GM12801 (cell line): ENCODE measurements around the gene CMIP.

ENCODE experiments used
- TF ChIP-seq, protein P1 (sequence below): IDR thresholded peaks from one replicate; pipeline ENCODE4 v1.5.1; 2011; ENCODE audit warnings: control low read depth; ENCODE audit not compliant: insufficient read length; ENCODE audit errors: extremely low read depth

Gene CMIP

GRCh38 chr16:81673432-81673831 lies 228.8 kb downstream of the CMIP start:
- TF ChIP-seq, protein P1, sequence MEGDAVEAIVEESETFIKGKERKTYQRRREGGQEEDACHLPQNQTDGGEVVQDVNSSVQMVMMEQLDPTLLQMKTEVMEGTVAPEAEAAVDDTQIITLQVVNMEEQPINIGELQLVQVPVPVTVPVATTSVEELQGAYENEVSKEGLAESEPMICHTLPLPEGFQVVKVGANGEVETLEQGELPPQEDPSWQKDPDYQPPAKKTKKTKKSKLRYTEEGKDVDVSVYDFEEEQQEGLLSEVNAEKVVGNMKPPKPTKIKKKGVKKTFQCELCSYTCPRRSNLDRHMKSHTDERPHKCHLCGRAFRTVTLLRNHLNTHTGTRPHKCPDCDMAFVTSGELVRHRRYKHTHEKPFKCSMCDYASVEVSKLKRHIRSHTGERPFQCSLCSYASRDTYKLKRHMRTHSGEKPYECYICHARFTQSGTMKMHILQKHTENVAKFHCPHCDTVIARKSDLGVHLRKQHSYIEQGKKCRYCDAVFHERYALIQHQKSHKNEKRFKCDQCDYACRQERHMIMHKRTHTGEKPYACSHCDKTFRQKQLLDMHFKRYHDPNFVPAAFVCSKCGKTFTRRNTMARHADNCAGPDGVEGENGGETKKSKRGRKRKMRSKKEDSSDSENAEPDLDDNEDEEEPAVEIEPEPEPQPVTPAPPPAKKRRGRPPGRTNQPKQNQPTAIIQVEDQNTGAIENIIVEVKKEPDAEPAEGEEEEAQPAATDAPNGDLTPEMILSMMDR, result no peak

- TF ChIP-seq, protein P1, result no peak
Measured at GRCh38 chr16:81675662-81676061, 231.1 kb downstream of the CMIP start.

- TF ChIP-seq, protein P1, result no peak
Measured at GRCh38 chr16:81676066-81676882, 231.7 kb downstream of the CMIP start.

DNA sequence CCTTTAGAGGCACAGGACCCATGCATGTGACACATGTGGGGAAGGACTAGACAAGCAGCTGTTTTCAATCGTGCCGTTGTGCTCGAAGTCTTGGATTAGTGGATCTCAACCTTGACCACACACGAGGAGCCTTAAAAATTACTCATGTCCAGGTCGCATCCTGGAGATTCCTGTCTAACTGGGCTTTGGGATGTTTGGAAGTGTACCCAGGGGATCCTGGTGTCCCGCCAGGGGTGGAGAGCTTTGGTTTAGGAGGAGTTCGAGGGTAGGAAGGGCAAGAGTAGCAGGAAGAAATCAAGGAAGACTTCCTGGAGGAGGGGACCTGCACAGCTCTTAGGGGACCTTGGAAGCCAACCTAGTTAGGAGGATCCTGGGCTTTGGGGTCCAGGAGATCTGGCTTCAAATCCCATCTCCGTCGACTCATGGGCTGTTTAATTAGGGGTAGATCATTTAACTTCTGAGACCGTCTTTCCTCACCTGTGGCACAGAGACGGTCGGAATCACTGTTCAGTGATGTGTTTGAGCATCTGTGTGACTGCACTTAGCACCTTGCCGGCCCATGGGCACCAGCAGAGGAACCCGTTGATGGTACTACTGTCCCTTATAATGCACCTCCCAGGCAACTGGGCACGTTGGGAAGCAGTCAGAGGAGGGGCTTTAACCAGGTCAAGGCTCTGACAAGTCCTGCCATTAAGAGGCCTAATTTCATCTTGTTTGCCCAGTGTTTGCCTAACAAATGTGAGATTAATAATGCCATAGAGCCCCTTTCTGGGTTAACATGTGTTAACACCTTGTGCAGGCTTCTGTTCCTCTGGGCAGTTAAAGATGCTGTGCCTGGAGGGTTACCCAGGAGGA lies 232.5 kb downstream of the CMIP start:
- TF ChIP-seq, protein P1, result no peak

DNA sequence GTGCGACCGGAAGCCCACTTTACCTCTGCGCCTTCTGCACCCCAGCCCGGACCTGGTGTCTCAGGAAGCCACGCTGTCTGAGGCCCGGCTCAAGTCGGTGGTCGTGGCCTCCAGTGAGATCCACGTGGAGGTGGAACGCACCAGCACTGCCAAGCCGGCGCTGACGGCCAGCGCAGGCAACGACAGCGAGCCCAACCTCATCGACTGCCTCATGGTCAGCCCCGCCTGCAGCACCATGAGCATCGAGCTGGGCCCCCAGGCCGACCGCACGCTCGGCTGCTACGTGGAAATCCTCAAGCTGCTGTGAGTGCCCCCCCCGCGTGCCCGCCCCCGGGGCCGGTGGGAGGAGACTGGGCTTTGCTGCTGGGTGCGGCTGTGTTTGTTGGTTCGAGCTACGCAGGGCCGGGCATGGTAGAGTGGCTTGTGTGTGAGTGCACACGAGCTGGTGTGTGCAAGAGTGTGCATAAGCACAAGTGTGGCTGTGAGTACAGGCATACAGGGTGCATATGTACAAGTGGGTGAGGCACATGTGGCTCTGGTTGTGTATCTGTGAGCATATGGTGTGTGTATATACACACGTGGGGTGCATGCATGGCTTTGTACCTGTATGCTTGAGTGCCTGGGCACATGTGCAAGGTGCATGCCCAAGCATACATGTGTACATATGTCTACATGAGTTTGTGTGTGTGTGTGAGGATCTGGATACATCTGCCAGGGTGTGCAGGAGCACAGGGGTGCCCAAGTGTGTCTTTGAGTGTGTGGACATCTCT lies 233.9 kb downstream of the CMIP start:
- TF ChIP-seq, protein P1, result no peak

- TF ChIP-seq, protein P1, result no peak
Measured at GRCh38 chr16:81679721-81680430, 235.3 kb downstream of the CMIP start.
